ENCODE data around the gene TTC9B. TPM values are rescaled to one million over a fixed set of nuclear protein-coding genes. Genes with fewer than 3 reads are reported as not detected.
A peak's percentile ranks its signal among the peaks of the same experiment; 100 is the strongest.

The TTC9B gene
- total RNA-seq, 4 donors from 2014 or later: not detected

- H3K27ac ChIP-seq: peak overlapping the region in 2 of 4 donors; percentile 26 to 32
- H3K4me3 ChIP-seq: no peak overlapping the region
- H3K27me3 ChIP-seq: no peaks in the 10 kb centered on the region
- H3K4me1 ChIP-seq: peaks cover 0 to 42% (median 17%) of the 10 kb centered on the region in 3 donors
- TF ChIP-seq, protein P1, sequence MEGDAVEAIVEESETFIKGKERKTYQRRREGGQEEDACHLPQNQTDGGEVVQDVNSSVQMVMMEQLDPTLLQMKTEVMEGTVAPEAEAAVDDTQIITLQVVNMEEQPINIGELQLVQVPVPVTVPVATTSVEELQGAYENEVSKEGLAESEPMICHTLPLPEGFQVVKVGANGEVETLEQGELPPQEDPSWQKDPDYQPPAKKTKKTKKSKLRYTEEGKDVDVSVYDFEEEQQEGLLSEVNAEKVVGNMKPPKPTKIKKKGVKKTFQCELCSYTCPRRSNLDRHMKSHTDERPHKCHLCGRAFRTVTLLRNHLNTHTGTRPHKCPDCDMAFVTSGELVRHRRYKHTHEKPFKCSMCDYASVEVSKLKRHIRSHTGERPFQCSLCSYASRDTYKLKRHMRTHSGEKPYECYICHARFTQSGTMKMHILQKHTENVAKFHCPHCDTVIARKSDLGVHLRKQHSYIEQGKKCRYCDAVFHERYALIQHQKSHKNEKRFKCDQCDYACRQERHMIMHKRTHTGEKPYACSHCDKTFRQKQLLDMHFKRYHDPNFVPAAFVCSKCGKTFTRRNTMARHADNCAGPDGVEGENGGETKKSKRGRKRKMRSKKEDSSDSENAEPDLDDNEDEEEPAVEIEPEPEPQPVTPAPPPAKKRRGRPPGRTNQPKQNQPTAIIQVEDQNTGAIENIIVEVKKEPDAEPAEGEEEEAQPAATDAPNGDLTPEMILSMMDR (IDR thresholded peaks at IDR 0.05): no peak
- no peak for TF ChIP-seq POLR2A (IDR thresholded peaks at IDR 0.05)
- WGBS, 2 donors: 89 to 90% methylated on average over 10 to 12 of the region's 12 CpGs
- H3K36me3 ChIP-seq: peaks cover 31 to 77% (median 32%) of the 10 kb centered on the region in 3 donors
- intact Hi-C loops (cut with DNase I): no loop called here
- H3K9me3 ChIP-seq: no peaks in the 10 kb centered on the region
- no peak for DNase-seq
Observed at GRCh38 chr19:40241125-40241808, 23.1 kb upstream of the TTC9B start.

GRCh38 chr19:40240332-40240731 lies 22.1 kb upstream of the TTC9B start:
- H3K36me3 ChIP-seq: peaks cover 40 to 87% (median 41%) of the 10 kb centered on the region in 3 donors
- intact Hi-C loops (cut with DNase I): no loop called here
- 81 to 90% methylated on average over 5 to 6 of the region's 6 CpGs for WGBS, 2 donors
- peaks cover 0 to 33% (median 14%) of the 10 kb centered on the region in 3 donors for H3K4me1 ChIP-seq
- no peak for TF ChIP-seq POLR2A (IDR thresholded peaks at IDR 0.05)
- TF ChIP-seq, protein P1 (IDR thresholded peaks at IDR 0.05): no peak
- no peaks in the 10 kb centered on the region for H3K9me3 ChIP-seq
- H3K27ac ChIP-seq: no peak overlapping the region
- no peak overlapping the region for H3K4me3 ChIP-seq
- DNase-seq: no peak
- no peaks in the 10 kb centered on the region for H3K27me3 ChIP-seq

- H3K9me3 ChIP-seq: no peaks in the 10 kb centered on the region
- intact Hi-C loops (cut with DNase I): no loop called here
- no peak overlapping the region for H3K27ac ChIP-seq
- H3K36me3 ChIP-seq: peaks cover 46 to 88% (median 46%) of the 10 kb centered on the region in 3 donors
- no peak for TF ChIP-seq POLR2A (IDR thresholded peaks at IDR 0.05)
- TF ChIP-seq, protein P1 (IDR thresholded peaks at IDR 0.05): no peak
- DNase-seq: no peak
- H3K27me3 ChIP-seq: no peaks in the 10 kb centered on the region
- H3K4me3 ChIP-seq: no peak overlapping the region
- WGBS, 2 donors: no CpG with 5 or more reads among the region's 12 CpGs
- peaks cover 0 to 26% (median 9%) of the 10 kb centered on the region in 3 donors for H3K4me1 ChIP-seq
Observed at GRCh38 chr19:40239415-40240226, 21.4 kb upstream of the TTC9B start.

GRCh38 chr19:40238775-40239174 lies 20.6 kb upstream of the TTC9B start:
- no peaks in the 10 kb centered on the region for H3K9me3 ChIP-seq
- H3K4me3 ChIP-seq: no peak overlapping the region
- H3K27me3 ChIP-seq: no peaks in the 10 kb centered on the region
- no peak overlapping the region for H3K27ac ChIP-seq
- TF ChIP-seq, protein P1 (IDR thresholded peaks at IDR 0.05): no peak
- TF ChIP-seq POLR2A (IDR thresholded peaks at IDR 0.05): no peak
- 90% methylated on average over 4 of the region's 9 CpGs; no CpG with 5 or more reads in 1 of the 2 donors for WGBS, 2 donors
- peaks cover 46 to 91% (median 50%) of the 10 kb centered on the region in 3 donors for H3K36me3 ChIP-seq
- no peak for DNase-seq
- intact Hi-C loops (cut with DNase I): no loop called here
- H3K4me1 ChIP-seq: peaks cover 0 to 21% (median 7%) of the 10 kb centered on the region in 3 donors

DNA sequence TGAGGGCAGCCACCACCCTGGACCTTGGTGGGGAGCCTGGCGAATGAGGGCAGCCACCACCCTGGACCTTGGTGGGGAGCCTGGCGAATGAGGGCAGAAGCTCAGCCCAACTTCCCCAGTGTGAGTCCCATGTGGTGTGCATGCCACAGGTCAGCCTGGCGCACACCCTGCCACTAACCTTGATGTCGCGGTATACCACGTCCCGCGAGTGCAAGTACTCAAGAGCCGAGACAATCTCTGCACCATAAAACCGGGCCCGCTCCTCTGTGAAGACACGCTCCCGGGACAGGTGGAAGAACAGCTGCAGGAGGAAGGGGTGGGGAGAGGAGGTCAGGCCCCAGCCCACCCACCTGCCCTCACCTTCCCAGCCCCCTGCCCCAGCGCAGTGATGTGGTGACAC lies 19.6 kb upstream of the TTC9B start:
- WGBS, 2 donors: 95% methylated on average over 4 of the region's 14 CpGs
- Histone ChIP-seq H3K9me3 (no peaks in the 10 kb centered on the region), H3K36me3 (peaks cover 51 to 100% (median 52%) of the 10 kb centered on the region in 3 donors), H3K4me3 (no peak overlapping the region), H3K27me3 (no peaks in the 10 kb centered on the region), H3K27ac (no peak overlapping the region), H3K4me1 (peaks cover 0 to 13% (median 7%) of the 10 kb centered on the region in 3 donors)
- intact Hi-C loops (cut with DNase I): no loop called here
- no peak for DNase-seq
- TF ChIP-seq, protein P1 (IDR thresholded peaks at IDR 0.05): no peak
- no peak for TF ChIP-seq POLR2A (IDR thresholded peaks at IDR 0.05)

Data from esophagus squamous epithelium (tissue), 5 donors.